Stimulated activated CD8-positive, alpha-beta memory T cell treated with anti-CD3 and anti-CD28 coated beads, Interleukin-4, amount 100 ng/mL, for 1 hour (primary cell): ENCODE data around the gene STEAP1.
"Not testable (repeated sequence)": the region's sequence is repeated elsewhere in the genome, so short reads cannot be mapped to it uniquely, and the experiment has no call there.

ENCODE experiments used
- DNase-seq, 2 donors: peaks; one replicate each; pipeline ENCODE4 v3.0.0-alpha.2; 2020; ENCODE audit warnings: low read depth in 2 of 2, low spot score in 1 of 2

The STEAP1 gene

GRCh38 chr7:90153943-90154771, at the start of gene STEAP1:
Gene STEAP1 (plus strand): TSS chr7:90154469. CDS start chr7:90159789, 5,320 bp downstream.
- DNase-seq: peak; percentile 67 to 74

GRCh38 chr7:90114972-90115371, 39.3 kb upstream of the STEAP1 start:
- DNase-seq: not testable (repeated sequence)

- not testable (repeated sequence) for DNase-seq
These were observed 35.6 kb upstream of the STEAP1 start for GRCh38 chr7:90118551-90119177.

- peak in 1 of 2 donors; percentile 2 for DNase-seq
These were observed 34.9 kb upstream of the STEAP1 start for GRCh38 chr7:90119178-90119971.

- not testable (repeated sequence) for DNase-seq
These were observed 34.1 kb upstream of the STEAP1 start for GRCh38 chr7:90120205-90120604.

- not testable (repeated sequence) for DNase-seq
These were observed 22.5 kb upstream of the STEAP1 start for GRCh38 chr7:90131746-90132145.

- DNase-seq: not testable (repeated sequence)
These were observed 6.9 kb upstream of the STEAP1 start for GRCh38 chr7:90147079-90147960.

- not testable (repeated sequence) for DNase-seq
These were observed 4.8 kb upstream of the STEAP1 start for GRCh38 chr7:90149428-90149827.

- DNase-seq: not testable (repeated sequence)
These were observed 2.4 kb upstream of the STEAP1 start for GRCh38 chr7:90151884-90152283.

- not testable (repeated sequence) for DNase-seq
These were observed 1.5 kb upstream of the STEAP1 start for GRCh38 chr7:90152642-90153253.

GRCh38 chr7:90155206-90155605, 937 bp downstream of the STEAP1 start:
- DNase-seq: no peak

GRCh38 chr7:90157331-90157730, 3.1 kb downstream of the STEAP1 start:
- not testable (repeated sequence) for DNase-seq

GRCh38 chr7:90157761-90158350, 3.6 kb downstream of the STEAP1 start:
- not testable (repeated sequence) for DNase-seq

GRCh38 chr7:90163534-90163933, 9.3 kb downstream of the STEAP1 start:
- DNase-seq: no peak

GRCh38 chr7:90165724-90166123, 11.5 kb downstream of the STEAP1 start:
- no peak for DNase-seq

- DNase-seq: no peak
These were observed 11.9 kb downstream of the STEAP1 start for GRCh38 chr7:90166153-90166552.

GRCh38 chr7:90167361-90167760, 13.1 kb downstream of the STEAP1 start:
- DNase-seq: no peak

- no peak for DNase-seq
These were observed 15.6 kb downstream of the STEAP1 start for GRCh38 chr7:90169891-90170290.

- no peak for DNase-seq
These were observed 17.9 kb downstream of the STEAP1 start for GRCh38 chr7:90172121-90172520.

GRCh38 chr7:90172624-90173023, 18.4 kb downstream of the STEAP1 start:
- DNase-seq: no peak
